ENCODE results near the gene MORN4.

- TF ChIP-seq CTCF (IDR thresholded peaks at IDR 0.05; ENCODE audit: insufficient read depth, low read length, poor library complexity, severe bottlenecking): no peak
- no peak for TF ChIP-seq EZH2phosphoT487 (conservative IDR thresholded peaks at IDR 0.05; ENCODE audit: low read length)
Observed at GRCh38 chr10:97585439-97585811, 47.9 kb downstream of the MORN4 start.
